K562 (cell line): ENCODE measurements around the gene NLRP9. TPM values are rescaled to one million over a fixed set of nuclear protein-coding genes. Genes with fewer than 3 reads are reported as not detected.
A peak's percentile ranks its signal among the peaks of the same experiment; 100 is the strongest.

Experiments used
- ATAC-seq: fragments of 200-7000 bp; cut with Tn5 transposase; 3 replicates; pipeline ENCODE4 v1.9.1; 2020; ENCODE audit warnings: moderate library complexity
- BruUV-seq: library from RNA; stranded (reverse); fragments of 400-500 nt; replicated peaks from 2 replicates; lab custom pipeline; 2021; lab: Mats Ljungman, UMichigan
- CTCF ChIA-PET: fragments of 300-600 bp; formaldehyde crosslinking; extraction: SDS; loops from one replicate; lab custom pipeline; 2021; ENCODE audit warnings: low intra/inter-chr PET ratio; lab: Yijun Ruan, JAX
- POLR2A ChIA-PET: fragments of 300-600, 350-650 bp; sonication (Branson Sonifier 250); formaldehyde crosslinking; extraction: SDS; loops from one replicate; lab custom pipeline; 2021; ENCODE audit warnings: antibody characterized with exemption, inconsistent platforms; lab: Yijun Ruan, JAX
- DNase-seq, 4 experiments: peaks; one replicate each; pipeline versions ENCODE4 v3.0.0 to v3.0.0-alpha.2; 2011 to 2018; ENCODE audit warnings: low spot score in 3 of 4, mixed read lengths in 3 of 4; ENCODE audit errors: extremely low read depth in 1 of 4
- FAIRE-seq: peaks from 2 replicates; lab custom pipeline; 2011; peaks lifted over from hg19 to GRCh38; lab: Jason Lieb, UNC
- H2AFZ ChIP-seq: 2 replicates; pipeline ENCODE4 v1.6.0; 2011; ENCODE audit warnings: low read depth, low read length, control low read depth, inconsistent platforms
- H3K27ac ChIP-seq: fragments of 200-600 bp; 3 replicates; pipeline ENCODE4 v1.8.0; 2011; ENCODE audit warnings: low read depth, mild to moderate bottlenecking, control low read depth, inconsistent platforms, low read length, moderate library complexity, mixed read lengths; ENCODE audit errors: extremely low read depth
- H3K27me3 ChIP-seq, 2 experiments: fragments of 300-600 bp in 1 of 2; 2 replicates in 1 of 2; 3 replicates in 1 of 2; pipeline versions ENCODE4 v1.6.0 to v1.8.0; 2011; ENCODE audit warnings: inconsistent platforms in 2 of 2, low read length in 2 of 2, mild to moderate bottlenecking in 1 of 2, mixed read lengths in 1 of 2, moderate library complexity in 1 of 2; ENCODE audit not compliant: control insufficient read depth in 2 of 2, insufficient read depth in 2 of 2
- H3K36me3 ChIP-seq: fragments of 300-600 bp; 3 replicates; pipeline ENCODE4 v1.8.0; 2011; ENCODE audit warnings: mild to moderate bottlenecking, low read length, inconsistent platforms; ENCODE audit not compliant: control insufficient read depth, insufficient read depth
- H3K4me1 ChIP-seq, 2 experiments: fragments of 200-600 bp in 1 of 2; replicated peaks in 1 of 2; 2 replicates in 1 of 2; 3 replicates in 1 of 2; pipeline versions ENCODE4 v1.5.1 to v1.8.0; 2011; ENCODE audit warnings: inconsistent platforms in 2 of 2, low read length in 2 of 2, mild to moderate bottlenecking in 1 of 2, mixed read lengths in 1 of 2, moderate library complexity in 1 of 2; ENCODE audit not compliant: control insufficient read depth in 2 of 2, insufficient read depth in 2 of 2
- H3K4me2 ChIP-seq: 2 replicates; pipeline ENCODE4 v1.6.1; 2011; ENCODE audit warnings: low read length, control low read depth, inconsistent platforms, mixed read lengths; ENCODE audit not compliant: insufficient read depth
- H3K4me3 ChIP-seq: fragments of 200-600 bp; sonication (generic), shearing (Covaris generic); 2 replicates; pipeline ENCODE4 v1.5.1; 2016; ENCODE audit warnings: control low read depth, inconsistent platforms
- H3K79me2 ChIP-seq: fragments of 200-600 bp; 3 replicates; pipeline ENCODE4 v1.8.0; 2011; ENCODE audit warnings: low read length, inconsistent platforms; ENCODE audit not compliant: control insufficient read depth, insufficient read depth
- H3K9ac ChIP-seq, 2 experiments: 2 replicates each; pipeline versions ENCODE4 v1.6.0 to v1.6.1; 2011; ENCODE audit warnings: low read depth in 2 of 2, low read length in 2 of 2, control low read depth in 1 of 2, inconsistent platforms in 1 of 2, mild to moderate bottlenecking in 1 of 2, mixed read lengths in 1 of 2; ENCODE audit not compliant: insufficient read depth in 1 of 2
- H3K9me1 ChIP-seq: one replicate; pipeline ENCODE4 v1.6.0; 2011; ENCODE audit warnings: inconsistent platforms, mild to moderate bottlenecking, low read length, moderate library complexity; ENCODE audit not compliant: control insufficient read depth, insufficient read depth
- H3K9me3 ChIP-seq: replicated peaks from 2 replicates; pipeline ENCODE4 v1.5.1; 2011; ENCODE audit warnings: low read depth, low read length, inconsistent platforms; ENCODE audit not compliant: control insufficient read depth, insufficient read depth
- H4K20me1 ChIP-seq: replicated peaks from 2 replicates; pipeline ENCODE4 v1.6.1; 2011; ENCODE audit warnings: low read length, inconsistent platforms, mixed read lengths; ENCODE audit not compliant: control insufficient read depth, insufficient read depth
- CBFB ChIP-seq: sonication (generic); formaldehyde crosslinking; IDR thresholded peaks from 2 replicates; pipeline ENCODE4 v1.4.0; 2020; ENCODE audit warnings: mild to moderate bottlenecking, missing genetic modification reagents
- CBX3 ChIP-seq, 2 experiments: IDR thresholded peaks; 1 replicate in 1 of 2; 2 replicates in 1 of 2; pipeline ENCODE4 v1.6.1; 2012; ENCODE audit warnings: inconsistent platforms in 2 of 2, low read length in 2 of 2, borderline replicate concordance in 1 of 2, control low read depth in 1 of 2
- CREM ChIP-seq: IDR thresholded peaks from 2 replicates; pipeline ENCODE4 v1.6.1; 2014; ENCODE audit warnings: antibody characterized with exemption, low read depth
- MBD2 ChIP-seq: sonication (generic); IDR thresholded peaks from 2 replicates; pipeline ENCODE4 v1.6.1; 2016; ENCODE audit warnings: low read depth, borderline replicate concordance
- MEF2D ChIP-seq: conservative IDR thresholded peaks from 2 replicates; pipeline ENCODE4 v1.6.1; 2016; ENCODE audit warnings: low read depth, missing genetic modification characterization, missing compliant biosample characterization
- NKRF ChIP-seq: fragments of 450-650 bp; IDR thresholded peaks from 2 replicates; pipeline ENCODE4 v1.6.1; 2016; ENCODE audit warnings: borderline replicate concordance
- NR1H2 ChIP-seq: sonication (generic); formaldehyde crosslinking; IDR thresholded peaks from 2 replicates; pipeline ENCODE4 v1.4.0; 2020; ENCODE audit warnings: mild to moderate bottlenecking, missing genetic modification reagents
- PBX2 ChIP-seq, 2 experiments: IDR thresholded peaks in 1 of 2; conservative IDR thresholded peaks in 1 of 2; 2 replicates each; pipeline ENCODE4 v1.6.1; 2016; ENCODE audit warnings: low read depth in 2 of 2, mild to moderate bottlenecking in 1 of 2, missing compliant biosample characterization in 1 of 2, missing genetic modification characterization in 1 of 2, moderate library complexity in 1 of 2
- PKNOX1 ChIP-seq: fragments of 450-650 bp; IDR thresholded peaks from 2 replicates; pipeline ENCODE4 v1.6.1; 2016
- PTTG1 ChIP-seq: fragments of 450-650 bp; IDR thresholded peaks from 2 replicates; pipeline ENCODE4 v1.6.1; 2016; ENCODE audit warnings: low read depth, mild to moderate bottlenecking, missing genetic modification characterization, missing compliant biosample characterization
- THAP7 ChIP-seq: fragments of 250-450 bp; sonication (Bioruptor Pico); IDR thresholded peaks from 2 replicates; pipeline ENCODE4 v1.5.0; 2021
- XRCC5 ChIP-seq: fragments of 200-400 bp; formaldehyde crosslinking; IDR thresholded peaks from 2 replicates; pipeline ENCODE4 v1.6.1; 2017; ENCODE audit warnings: low read depth, mild to moderate bottlenecking, low read length
- ZFP1 ChIP-seq: fragments of 450-650 bp; formaldehyde crosslinking; IDR thresholded peaks from 2 replicates; pipeline ENCODE4 v1.4.0; 2020; ENCODE audit warnings: mild to moderate bottlenecking, mixed read lengths
- ZNF408 ChIP-seq: fragments of 250-450 bp; sonication (Bioruptor Pico); IDR thresholded peaks from 2 replicates; pipeline ENCODE4 v1.4.0; 2020; ENCODE audit warnings: low read depth, mild to moderate bottlenecking, moderate library complexity
- ZNF583 ChIP-seq: fragments of 250-450 bp; sonication (Bioruptor Pico); IDR thresholded peaks from 2 replicates; pipeline ENCODE4 v1.4.0; 2020
- whole genome bisulfite sequencing: fragments of 100-300 bp; shearing (Covaris generic); methylation state at CpG from one replicate; pipeline ENCODE4 v1.1.6; 2016; ENCODE audit warnings: low coverage, mixed read lengths; ENCODE audit not compliant: insufficient coverage; ENCODE audit errors: missing lambda C conversion rate; 5-methylcytosine and 5-hydroxymethylcytosine counted together
- in situ Hi-C: fragments of 300-500 bp; cut with MboI; formaldehyde crosslinking; loops from 4 replicates; pipeline ENCODE4 v1.15.0; 2018; ENCODE audit warnings: inconsistent platforms, mixed read lengths
- intact Hi-C: fragments of 100-400 bp; cut with micrococcal nuclease; formaldehyde crosslinking; loops from 2 replicates; pipeline ENCODE4 v1.14.2; 2022
- polyA plus RNA-seq, 8 experiments: library from polyadenylated mRNA; depleted of rRNA in 4 of 8; stranded (reverse) in 5 of 8; unstranded in 3 of 8; fragments of >200 nt; fragmentation: Nextera tagmentation in 2 of 8; fragmentation: Illumina TruSeq in 1 of 8; extraction: Ambion mirVana in 2 of 8; extraction: Trizol in 1 of 8; gene quantifications; 2 replicates each; pipeline versions ENCODE4 v1.2.1 to v1.2.3, GENCODE V29; 2011 to 2014; ENCODE audit warnings: inconsistent platforms in 1 of 8, missing spikeins in 1 of 8
- total RNA-seq, 7 experiments: library from RNA; depleted of rRNA in 6 of 7; stranded (reverse); fragments of >200 nt in 6 of 7; fragmentation: Illumina TruSeq in 2 of 7; extraction: Trizol in 2 of 7; gene quantifications; 2 replicates each; pipeline versions ENCODE4 v1.2.1 to v1.2.3, GENCODE V29; 2011 to 2021; ENCODE audit warnings: low replicate concordance in 1 of 7

NLRP9 gene
- total and polyA plus RNA-seq, 9 of the 15 experiments (the other 6 are each of a cell fraction or from before 2014, with no cell fraction given): not detected

- TF ChIP-seq CREM: no peak
- no peak for TF ChIP-seq ZNF583 (CRISPR knock-in tag)
These were observed 40.5 kb downstream of the NLRP9 start (continued) for GRCh38 chr19:55697698-55698097.

- Histone ChIP-seq H3K79me2 (no peaks in the 10 kb centered on the region), H3K36me3 (peaks cover 71% of the 10 kb centered on the region; the same call in 2 of the 3 replicates), H2AFZ (no peak overlapping the region), H3K4me1 (peaks cover 5 to 13% of the 10 kb centered on the region in 2 experiments; a peak in 4 of 5 replicates), H3K9me1 (peaks cover 4% of the 10 kb centered on the region), H4K20me1 (peaks cover 13% of the 10 kb centered on the region), H3K9me3 (no peaks in the 10 kb centered on the region), H3K27me3 (no peaks in the 10 kb centered on the region), H3K27ac (no peak overlapping the region), H3K4me2 (no peak overlapping the region), H3K4me3 (no peak overlapping the region), H3K9ac (peak overlapping the region in 1 of 2 experiments; percentile 32; a peak in 1 of 4 replicates)
- ChIA-PET POLR2A (no interaction called here), CTCF (no interaction called here)
- no peak for DNase-seq
- ATAC-seq: no peak
- no TSS peak for BruUV-seq
- WGBS: 80% methylated on average over 5 of the region's 12 CpGs
- FAIRE-seq: no peak
- in situ Hi-C loops: no loop called here
- intact Hi-C loops: no loop called here
- TF ChIP-seq NR1H2 (CRISPR knock-in tag): no peak
- TF ChIP-seq CBFB (CRISPR knock-in tag): no peak
- no peak for TF ChIP-seq ZFP1 (CRISPR knock-in tag)
- TF ChIP-seq PBX2 (CRISPR knock-in tag; IDR thresholded peaks at IDR 0.05; ENCODE audit: low read depth): no peak
- no peak for TF ChIP-seq PBX2 (tag; conservative IDR thresholded peaks at IDR 0.05; ENCODE audit: low read depth)
- no peak for TF ChIP-seq MBD2
- no peak for TF ChIP-seq ZNF408
- TF ChIP-seq PKNOX1: no peak
- no peak for TF ChIP-seq MEF2D
- no peak for TF ChIP-seq XRCC5
- no peak for TF ChIP-seq NKRF
- no peak for TF ChIP-seq PTTG1 (tag)
- TF ChIP-seq CBX3 (IDR thresholded peaks at IDR 0.05; ENCODE audit: borderline replicate concordance in 1 of 2, low read length in 2 of 2): no peak
- no peak for TF ChIP-seq THAP7 (CRISPR knock-in tag)
These were observed 41.1 kb downstream of the NLRP9 start for GRCh38 chr19:55697069-55697440.
